HG03342 (cell line): Measurements from ENCODE around the gene AKNA.
A peak's percentile ranks its signal among the peaks of the same experiment; 100 is the strongest.
"Not testable (repeated sequence)": the region's sequence is repeated elsewhere in the genome, so short reads cannot be mapped to it uniquely, and the experiment has no call there.

ENCODE experiments used
- ATAC-seq: cut with Tn5 transposase; IDR thresholded peaks from one replicate; pipeline ENCODE4 v1.9.1; 2021; ENCODE audit warnings: mild to moderate bottlenecking, moderate library complexity; ENCODE audit not compliant: unreplicated experiment

Gene AKNA

DNA sequence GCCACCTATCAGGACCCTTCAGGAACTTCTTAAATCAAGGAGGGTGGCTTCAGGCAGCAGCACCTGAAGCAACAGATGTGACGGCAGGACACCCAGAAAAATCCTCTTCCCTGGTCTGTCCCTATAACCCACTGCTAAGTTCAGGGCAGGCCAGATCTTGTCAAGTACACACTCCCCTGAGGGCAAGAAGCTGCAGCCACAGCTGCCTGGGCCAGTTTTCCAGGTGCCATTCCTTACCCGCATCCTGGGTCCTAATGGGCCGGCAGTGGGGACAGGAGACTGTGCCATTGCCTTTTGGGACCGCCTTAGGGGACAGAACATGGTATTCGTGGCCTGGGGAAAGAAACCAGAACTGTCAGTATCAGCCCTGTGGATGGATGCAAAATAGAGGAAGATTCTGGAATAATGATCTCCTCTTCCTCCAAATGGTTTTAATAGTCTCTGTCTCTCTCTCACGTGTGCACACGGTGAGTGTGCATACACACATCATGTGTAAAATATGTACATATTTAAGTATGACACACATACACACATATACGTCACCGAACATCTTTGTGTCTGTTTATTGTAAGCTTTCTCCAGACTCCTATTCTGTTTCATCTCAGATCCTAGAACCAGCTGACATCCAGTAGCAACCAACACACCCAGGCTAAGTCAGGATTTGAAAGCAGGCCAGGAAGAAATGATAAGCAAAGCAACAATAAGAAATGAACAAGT lies 44.2 kb downstream of the AKNA start:
- ATAC-seq = no peak

DNA sequence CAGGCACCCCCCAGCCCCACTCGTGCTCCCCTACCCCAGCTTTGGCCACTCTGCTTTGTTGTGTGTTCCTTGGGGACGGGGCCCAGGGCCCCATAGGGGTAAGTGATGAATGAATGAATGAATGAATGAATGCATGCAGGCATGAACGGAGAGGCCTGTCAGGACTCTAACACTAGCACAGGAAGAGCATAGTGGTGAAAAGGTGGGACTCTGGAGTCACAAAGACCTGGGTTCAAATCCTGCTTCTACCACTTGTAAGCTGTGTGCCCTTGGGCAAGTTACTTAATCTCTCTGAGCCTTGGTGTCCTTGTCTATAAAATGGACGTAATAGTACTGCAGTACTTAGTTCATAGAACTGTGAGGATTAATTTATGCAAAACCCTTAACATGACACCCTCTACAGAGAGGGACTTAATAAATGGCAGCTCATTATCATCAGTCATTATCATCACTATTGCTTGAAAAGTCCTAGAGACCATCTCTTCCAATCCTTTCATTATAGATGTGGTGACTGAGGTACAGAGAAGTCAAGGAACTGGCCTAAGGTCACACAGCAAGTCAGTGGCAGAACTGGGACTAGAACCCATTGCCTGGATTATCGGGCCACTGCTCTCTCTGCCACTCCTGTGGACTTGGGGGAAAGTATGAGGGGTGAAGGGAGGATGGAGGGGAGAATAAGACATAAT lies 44.9 kb downstream of the AKNA start:
- ATAC-seq = no peak

DNA sequence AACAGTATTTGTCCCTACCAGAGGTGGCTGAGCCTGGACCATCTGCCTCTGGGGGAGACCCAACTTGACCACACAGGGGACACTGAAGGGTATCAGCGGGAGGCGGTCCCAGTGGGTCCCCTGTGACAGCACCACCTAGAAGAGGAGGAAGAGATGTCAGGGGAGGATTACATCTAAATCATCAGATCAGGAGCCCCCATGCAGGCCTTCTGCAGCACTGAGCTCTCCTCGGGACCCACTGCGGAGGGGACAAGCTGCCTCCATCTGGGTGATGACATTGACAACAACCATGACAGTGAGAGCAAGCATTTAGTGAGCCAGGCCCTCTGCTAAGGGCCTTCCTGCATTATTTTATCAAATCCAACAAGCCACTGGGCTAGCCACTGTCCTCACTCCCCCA lies 45.8 kb downstream of the AKNA start:
- ATAC-seq = no peak

DNA sequence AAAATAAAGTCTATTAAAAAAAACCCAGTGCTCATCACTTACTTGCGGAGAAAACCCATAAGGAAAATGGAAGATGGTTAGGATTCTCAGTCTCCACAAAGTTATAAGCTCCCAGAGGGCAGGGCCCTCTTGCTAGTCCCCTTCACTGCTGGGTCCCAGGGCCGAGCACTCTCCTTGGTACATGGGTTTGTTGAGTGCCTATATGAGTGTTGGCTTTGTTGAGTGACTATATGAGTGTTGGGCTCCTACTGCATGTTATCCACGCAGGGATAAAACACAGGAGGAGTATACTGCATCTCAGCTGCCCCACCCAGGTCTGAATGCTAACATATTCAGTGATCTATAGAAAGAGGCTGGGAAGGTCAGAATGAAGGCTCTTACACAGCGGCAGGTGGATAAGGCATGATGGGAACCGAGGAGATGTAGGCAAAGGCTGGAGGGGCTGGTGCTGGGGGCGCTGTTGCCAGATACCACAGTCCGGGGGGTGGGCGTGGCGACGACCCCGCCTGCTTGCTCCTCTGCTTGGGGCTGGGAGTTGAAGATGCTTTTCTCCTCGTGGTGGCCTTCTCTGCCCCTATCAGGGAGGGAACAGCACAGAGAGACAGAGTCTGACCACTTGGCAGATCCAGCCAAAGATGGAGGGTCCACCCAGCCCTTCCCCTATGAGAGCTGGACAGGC lies 46.5 kb downstream of the AKNA start:
- no peak for ATAC-seq

DNA sequence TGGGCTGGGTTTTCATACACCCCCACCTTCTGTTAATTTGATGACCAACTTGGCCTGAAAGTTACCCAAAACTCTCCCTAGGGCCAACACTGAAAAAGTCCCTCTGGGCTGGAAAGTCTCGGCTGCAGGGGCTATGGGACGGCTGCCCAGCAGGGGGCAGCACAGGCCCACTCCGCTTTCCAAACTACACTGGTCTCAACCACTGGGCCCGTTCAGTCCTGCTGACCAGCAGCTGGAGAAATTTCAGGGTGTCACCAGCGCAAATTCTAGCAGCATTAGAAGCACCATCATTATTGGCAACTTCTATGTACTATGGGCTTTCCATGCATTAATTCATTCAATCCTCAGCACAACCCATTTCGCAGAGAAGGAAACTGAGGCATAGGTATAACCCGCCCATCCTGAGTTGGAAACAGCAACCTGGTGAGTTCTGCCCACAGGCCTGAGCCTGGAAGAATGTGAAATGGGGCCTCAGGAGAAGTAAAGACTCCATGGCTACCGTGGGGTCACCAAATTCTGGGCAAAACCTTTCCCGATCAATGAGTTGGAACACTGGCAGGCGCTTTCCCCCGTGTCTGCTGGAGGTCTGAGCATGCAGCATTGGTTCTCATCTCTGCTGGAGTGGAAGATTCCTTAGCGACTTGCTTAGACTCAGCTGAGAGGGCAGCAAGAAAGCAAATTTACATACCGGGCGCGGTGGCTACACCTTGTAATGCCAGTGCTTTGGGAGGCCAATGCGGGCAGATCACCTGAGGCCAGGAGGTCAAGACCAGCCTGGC lies 48.5 kb downstream of the AKNA start:
- peak; percentile 62 for ATAC-seq

DNA sequence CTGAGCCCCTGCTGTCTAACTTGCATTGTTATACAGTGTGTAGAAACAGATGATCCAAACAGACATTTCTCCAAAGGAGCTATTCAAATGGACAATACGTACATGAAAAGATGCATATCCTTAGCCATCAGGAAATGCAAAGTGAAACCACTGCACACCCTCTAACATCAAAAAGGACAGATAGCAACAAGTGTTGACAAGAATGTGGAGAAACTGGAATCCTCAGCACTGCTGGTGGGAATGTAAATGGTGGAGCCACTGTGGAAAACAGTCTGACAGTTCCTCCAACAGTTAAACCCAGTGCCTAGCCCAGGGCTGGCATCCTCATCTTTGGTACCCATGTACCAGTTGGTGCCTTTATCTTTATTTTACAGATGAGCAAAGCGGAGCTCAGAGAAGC lies 49.6 kb downstream of the AKNA start:
- ATAC-seq = no peak

DNA sequence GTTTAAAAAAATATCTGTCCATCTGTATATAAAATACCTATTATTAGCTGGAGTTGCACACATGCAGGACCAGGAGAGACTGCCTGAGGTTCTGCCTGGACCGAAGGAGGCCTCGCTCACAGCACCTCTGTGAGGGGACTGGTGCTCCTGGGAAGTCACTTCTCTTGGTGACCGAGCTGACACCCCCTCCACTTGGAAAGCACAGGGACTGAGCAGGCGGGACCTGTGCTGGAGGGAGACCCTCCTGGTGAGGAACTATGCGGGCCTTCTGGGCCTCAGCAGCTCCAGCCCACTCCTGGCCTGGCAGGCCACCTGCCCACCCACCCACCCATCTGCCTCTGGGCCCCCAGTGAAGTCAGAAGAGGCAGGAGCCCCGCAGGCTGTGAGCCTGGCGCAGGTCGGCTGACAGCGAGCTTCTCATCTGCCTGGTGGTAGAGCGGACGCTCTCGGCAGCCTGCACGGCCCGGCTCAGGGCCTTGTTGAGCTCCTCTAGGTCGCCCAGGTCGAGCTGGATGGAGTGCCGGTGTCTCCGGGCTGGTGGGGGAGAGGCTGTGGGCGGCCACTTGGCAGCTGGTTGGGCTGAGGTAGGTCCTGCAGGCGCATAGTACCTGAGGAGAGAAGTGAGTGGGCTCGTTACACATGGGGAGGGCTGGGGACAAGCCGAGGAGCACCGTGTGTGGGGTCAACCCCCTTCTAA lies 50.9 kb downstream of the AKNA start:
- ATAC-seq = no peak

DNA sequence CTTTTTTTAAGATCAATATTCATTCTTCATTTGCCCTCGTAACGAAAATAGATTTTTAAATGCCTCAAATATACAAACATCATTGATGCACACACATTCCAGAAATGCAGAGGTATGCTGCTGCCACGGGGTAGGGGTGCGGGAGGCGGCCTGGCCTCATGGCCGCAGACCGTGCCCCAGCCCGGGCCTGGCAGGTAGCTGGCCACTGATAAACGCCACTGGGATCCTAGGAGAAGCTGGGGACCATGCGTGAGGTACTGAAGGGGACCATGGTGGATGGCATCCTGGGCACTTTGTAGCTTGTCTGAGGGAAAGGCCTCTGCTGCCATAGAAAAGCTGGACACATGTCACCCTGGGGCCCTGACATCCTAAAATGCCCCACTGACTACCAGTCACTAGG lies 51.6 kb downstream of the AKNA start:
- no peak for ATAC-seq

DNA sequence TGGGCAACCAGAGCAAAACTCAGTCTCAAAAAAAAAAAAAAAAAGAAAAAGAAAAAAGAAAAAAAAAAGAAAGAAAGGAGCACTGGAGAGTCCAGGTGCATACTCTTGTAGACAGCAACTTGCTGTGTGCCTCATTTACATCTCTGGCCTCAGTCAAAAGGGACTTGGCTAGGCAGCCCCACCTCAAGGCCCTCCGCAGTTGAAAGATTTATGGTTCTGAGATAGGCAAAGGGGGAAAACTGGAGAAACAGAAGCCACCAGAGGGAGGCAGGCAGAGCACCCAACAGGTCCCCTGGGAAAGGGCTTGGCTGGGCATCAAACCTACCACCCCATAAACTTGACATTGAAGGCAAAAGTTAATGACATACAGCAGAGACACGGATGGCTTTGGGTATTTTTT lies 52.0 kb downstream of the AKNA start:
- no peak for ATAC-seq

DNA sequence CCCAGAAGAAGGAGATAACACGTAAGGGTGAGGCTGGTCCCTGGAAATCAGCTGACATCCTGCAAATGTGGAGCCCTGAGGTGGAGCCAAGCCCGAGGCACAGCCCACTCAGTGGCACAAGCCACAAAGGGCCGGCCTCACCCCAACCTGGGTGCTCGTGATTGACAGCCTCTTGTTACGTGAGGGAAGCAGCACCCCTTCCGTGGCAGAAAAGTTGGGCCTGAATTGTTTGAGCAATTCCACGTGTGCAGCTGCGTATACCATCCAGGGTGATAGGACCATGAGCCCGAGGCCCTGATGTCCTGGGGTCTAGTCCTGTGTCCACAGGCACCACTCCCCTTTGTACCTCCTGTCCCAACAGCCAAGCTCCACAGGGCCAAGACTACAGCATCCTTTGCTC lies 53.3 kb downstream of the AKNA start:
- ATAC-seq = no peak

DNA sequence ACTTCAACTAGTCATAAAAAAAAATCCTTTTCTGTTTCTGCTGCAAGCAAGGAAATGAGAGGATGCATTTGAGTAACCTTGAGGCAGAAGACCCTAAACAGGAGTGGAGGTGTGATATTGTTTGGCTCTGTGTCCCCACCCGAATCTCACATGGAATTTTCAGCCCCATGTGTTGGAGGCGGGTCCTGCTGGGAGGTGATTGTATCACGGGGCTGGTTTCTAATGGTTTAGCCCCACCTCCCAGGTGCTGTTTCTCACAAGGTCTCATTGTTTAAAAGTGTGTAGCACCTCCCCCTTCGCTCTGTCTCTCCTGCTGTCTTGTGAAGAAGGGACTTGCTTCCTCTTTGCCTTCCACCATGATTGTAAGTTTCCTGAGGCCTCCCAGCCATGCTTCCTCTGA lies 54.1 kb downstream of the AKNA start:
- not testable (repeated sequence) for ATAC-seq

DNA sequence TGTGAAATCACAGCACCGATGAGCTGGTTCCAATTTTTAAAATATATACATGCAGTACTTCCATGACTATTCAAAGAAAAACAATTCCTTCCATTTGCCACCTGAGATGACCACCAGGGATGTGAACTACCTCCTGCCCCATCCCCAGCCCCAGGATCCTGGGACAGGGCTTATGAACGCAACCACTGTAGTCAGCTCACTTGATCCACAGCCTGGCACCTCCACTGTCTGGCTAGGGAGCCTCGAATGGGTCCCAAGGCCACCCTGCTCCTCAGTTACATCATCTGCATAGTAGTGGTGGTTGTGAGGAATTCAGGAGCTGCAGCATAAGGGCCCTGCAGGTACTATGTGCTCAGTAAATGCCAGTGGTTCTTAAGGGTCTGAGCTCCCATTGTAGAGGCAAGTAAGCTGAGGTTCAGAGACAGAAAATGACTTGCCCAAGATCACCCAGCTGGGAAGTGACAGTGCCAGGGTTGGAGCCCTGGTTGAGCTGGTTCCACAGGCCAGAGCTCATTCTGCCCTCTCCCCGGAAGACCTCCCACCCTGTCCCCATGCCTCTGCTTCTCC lies 55.2 kb downstream of the AKNA start:
- ATAC-seq = not testable (repeated sequence)

DNA sequence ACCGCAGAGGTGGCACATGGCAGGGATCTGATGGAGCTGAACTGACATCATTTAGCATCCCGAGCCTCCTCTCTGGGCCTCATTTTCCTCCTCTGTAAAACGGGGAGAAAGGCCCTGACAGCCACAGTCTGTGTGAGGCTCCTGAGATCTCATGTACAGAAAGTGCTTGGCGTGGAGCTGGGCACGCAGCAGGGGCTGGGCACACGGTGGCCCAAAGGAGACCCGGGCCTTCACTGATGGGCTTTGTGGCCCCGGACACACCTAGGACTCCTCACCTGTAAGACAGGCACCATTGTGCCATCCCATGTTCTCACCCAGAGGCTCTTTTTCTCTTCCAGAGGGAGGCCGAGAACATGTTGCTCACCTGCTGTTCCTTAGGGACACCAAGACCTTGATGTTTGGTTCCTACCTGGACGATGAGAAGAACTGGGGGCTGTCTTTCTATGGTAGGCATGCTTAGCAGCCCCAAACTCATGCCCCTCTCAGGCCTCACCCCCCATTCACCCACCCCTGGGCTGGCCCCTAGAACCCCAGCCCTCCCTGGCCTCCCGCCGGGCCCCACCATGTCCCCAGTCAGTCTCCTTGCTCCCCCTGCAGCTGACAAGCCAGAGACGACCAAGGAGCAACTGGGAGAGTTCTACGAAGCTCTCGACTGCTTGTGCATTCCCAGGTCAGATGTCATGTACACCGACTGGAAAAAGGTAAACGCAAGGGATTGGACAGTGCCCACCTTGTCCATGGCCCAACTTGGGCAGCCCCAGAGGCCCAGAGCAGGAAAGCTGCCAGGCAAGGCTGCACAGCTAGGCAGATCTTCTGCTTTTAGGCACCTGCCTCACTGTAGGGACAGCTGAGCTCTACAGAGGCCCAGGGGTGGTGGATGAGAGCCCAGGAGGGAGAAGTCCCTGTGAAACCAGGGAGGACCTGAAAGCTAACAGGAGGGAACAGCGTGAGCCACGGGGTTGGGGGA lies 56.3 kb downstream of the AKNA start:
- ATAC-seq = not testable (repeated sequence)

DNA sequence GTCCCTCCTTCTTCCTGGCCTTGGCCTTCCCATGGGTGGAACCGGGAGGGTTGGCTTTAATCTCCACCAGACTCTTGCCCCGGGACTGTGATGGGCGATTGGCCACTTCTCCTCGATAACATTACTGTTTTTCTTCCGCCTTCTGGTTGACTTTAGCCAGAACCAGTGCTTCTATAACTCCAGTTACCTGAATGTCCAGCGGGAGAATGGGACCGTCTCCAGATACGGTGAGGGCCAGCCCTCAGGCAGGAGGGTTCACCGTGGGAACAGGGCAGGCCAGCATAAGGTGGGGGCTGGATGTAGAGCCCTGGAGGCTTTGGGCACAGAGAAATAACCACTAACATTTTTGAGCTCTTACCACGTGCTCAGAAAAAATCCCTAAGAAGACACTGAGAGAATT lies 57.1 kb downstream of the AKNA start:
- ATAC-seq = no peak

DNA sequence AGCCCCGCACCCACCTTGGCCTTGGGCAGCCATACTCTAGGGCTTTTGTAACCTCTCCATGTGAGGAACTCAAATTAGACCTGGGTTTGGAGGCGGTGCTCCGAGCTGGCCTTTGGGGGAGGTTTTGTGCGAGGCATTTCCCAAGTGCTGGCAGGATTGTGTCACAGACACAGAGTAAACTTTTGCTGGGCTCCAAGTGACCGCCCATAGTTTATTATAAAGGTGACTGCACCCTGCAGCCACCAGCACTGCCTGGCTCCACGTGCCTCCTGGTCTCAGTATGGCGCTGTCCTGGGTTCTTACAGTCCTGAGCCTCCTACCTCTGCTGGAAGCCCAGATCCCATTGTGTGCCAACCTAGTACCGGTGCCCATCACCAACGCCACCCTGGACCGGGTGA lies 58.2 kb downstream of the AKNA start, which contains the start of gene ORM2:
TSS of gene ORM2 (plus strand) at position 245 of the 398 bp plus-strand sequence. CDS start at position 281, 36 bp downstream.
- not testable (repeated sequence) for ATAC-seq

DNA sequence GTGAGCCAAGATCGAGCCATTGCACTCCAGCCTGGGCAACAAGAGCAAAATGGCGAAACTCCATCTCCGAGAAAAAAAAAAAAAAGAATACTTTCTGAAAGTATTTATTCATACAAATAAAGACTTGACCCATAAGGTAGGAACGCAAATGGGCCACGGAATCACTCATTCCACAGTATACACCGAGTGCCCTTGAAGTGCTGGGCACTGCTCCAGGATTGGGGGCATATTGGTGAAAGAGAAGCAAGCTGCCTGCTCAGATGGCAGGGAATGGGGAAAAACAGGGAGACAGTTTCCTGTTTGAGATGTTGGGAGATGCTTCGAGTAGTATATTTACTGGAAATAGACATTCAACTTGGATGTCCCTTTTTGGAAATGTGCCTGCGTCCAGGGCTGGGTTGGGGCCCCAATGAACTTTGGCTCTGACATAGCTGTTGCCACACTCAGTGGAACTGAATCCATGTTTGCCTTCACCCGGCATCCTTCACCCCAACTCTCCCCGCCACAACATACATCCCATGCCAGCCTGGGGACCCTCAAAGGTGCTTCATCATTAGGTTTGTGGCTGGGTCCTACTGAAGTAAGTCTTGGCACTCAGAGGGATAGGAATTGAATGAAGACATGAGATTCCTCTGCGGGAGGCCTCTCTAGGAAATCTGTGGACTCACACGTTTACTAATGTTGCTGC lies 58.7 kb downstream of the AKNA start:
- ATAC-seq = not testable (repeated sequence)

DNA sequence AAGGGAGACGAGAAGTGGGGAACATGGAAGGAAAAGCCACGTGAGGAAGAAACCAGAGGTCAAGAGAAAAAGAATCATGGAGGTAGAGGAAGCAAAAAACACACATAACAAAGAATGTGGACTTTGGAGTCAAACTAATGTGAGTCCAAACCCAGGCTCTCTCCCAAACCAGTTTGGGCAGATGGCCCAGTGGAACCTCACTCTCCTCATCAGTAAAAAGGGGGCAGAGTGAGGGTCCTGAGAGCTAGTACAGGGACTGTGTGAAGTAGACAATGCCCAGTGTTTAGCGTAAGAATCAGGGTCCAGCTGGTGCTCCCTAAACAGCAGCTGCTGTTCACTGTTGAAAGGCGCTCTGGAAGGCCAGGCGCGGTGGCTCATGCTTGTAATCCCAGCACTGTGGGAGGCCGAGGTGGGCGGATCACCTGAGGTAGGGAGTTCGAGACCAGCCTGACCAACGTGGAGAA lies 59.4 kb downstream of the AKNA start:
- ATAC-seq = not testable (repeated sequence)

DNA sequence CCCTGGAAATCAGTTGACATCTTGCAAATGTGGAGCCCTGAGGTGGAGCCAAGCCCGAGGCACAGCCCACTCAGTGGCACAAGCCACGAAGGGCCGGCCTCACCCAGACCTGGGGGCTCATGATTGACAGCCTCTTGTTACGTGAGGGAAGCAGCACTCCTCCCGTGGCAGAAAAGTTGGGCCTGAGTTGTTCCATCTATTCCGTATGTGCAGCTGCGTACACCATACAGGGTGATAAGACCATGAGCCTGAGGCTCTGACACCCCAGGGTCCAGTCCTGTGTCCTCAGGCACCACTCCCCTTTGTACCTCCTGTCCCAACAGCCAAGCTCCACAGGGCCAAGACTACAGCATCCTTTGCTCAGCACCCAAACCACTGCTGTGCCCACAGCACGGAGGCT lies 60.0 kb downstream of the AKNA start:
- no peak for ATAC-seq
